Putamen (tissue), 1 donor: ENCODE measurements around the gene GORASP1.

Source experiments
- DNase-seq: peaks from one replicate; pipeline ENCODE4 v3.0.0-alpha.2; 2016; ENCODE audit warnings: low spot score

GORASP1 gene

GRCh38 chr3:39102504-39103323 lies 4.7 kb downstream of the GORASP1 start:
- no peak for DNase-seq

DNA sequence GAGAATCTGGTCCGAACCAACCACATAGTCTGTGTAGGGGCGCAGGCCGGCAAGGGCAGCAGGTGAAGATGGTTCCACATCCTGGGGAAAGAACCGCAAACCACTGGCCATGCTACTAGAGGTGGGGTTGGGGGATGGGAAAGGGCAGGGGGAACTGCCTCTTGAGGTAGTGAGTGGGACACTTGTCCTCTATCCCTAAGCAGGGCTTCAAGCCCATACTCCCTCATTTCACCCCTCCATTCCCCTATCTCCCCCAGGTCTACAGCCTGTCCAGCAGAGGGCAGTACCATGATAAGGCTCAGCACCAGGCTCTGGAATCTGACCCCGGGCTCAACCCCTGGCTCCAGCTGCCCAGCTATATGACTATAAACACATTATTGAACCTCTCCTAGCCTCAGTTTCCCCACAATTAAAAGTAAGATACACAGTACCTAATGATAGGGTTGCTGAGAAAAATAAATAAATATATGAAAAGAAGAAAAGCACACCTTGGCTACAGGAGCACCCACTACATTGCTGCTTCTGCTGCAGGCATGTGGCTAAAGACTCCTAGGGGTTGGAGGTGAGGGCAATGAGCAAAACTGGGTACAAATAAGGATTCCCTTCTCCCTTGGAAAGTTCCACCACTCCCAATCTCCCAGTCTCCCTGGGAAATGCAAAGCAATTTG lies 6.3 kb downstream of the GORASP1 start:
- DNase-seq, result no peak

GRCh38 chr3:39100500-39100886 lies 6.9 kb downstream of the GORASP1 start:
- DNase-seq, result no peak

DNA sequence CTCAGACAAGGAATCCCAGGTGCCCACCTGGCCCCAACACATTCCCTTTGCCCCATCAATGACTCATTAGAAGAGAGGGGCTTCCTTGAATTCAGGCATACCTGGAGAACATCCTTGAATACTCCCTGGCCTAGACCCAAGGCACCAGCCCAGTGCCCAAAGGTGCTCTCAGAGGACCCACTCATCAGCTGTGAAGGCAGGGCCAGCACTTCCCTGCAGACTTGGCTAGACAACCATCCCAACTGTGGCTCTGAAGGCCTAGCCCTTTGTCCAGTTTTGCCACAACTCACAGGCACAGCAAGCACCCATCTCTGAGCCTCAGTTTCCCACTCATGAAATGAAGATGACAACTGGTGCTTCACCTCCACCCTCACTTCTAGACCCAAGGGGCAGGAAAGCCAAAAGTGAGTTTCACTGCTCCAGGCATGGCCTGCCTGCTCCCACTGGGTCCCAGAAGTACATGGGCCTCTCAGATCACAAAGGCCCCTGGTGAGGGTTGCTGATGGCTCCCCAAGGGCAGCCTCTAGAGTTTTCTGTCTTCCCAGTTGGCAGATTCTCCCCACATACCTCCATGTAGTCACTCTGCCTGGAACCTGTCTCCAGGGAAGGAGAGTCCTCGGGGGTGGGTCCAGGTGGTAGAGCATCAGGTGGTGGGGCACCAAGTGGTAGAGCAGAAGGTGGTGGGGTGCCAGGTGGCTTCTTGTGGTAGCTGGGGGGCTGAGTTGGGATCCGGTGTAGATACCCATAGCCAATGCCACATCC lies 7.5 kb downstream of the GORASP1 start:
- no peak for DNase-seq

- no peak for DNase-seq
Observed at GRCh38 chr3:39099242-39099641, 8.2 kb downstream of the GORASP1 start.

DNA sequence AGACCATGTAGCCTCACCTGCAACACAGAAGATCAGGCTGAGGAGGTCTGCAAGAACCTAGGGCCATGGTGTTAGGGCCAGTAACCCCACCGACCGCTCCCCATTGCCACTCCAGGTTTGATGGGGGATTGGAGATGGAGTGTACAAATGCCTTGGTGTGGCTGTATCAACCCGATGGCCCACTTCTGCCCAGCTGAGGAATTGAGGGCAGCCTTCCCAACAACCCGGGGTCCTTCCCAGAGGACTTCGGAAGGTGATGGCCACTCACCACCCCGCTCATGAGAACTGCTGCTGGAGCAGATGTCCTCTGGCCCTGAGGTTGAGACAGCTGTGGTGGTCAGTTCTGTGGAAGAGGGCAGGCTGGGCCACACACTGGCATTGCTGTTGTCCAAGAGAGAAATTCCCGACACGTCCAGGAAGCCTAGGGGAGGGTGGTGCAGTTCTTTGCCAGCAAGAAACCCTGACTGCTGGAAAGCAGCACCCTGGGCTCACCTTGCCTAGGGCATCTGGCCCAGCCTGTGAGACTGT lies 8.9 kb downstream of the GORASP1 start:
- DNase-seq, result no peak

DNA sequence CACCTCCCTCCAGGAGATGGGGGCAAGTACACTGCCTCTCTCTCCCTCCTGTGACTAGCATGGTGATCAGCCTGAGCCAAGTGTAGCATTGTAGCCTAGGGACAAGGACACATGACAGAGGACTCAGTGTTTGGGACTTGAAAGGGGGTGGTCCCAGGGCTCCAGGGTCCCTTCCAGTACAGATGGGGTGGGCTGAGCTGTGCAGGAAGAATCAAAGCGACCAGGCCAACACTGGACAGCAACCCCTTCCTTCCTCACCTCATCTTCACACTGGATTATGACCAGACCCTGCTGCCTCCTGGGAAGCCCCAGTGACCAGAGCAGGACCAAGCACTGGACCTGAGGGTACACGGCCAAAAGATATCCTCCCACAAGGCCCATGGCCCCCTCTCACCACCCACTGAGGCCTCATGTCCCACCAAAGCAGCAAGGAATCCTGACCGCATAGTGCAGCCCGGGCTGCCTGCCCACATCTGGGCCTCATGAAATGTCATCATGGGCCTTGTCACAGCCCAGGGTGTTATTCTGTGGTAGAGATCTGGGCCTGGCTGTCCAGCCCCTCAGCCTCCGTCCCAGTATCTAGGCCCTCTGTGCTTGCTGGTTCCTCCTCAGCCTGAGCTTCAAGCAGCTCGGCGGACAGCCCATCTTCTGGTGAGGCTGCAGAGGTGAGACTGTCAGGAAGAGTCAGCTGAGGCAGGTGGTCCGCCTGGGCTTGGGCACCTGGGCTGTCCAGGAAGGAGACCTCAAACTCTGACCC lies 9.5 kb downstream of the GORASP1 start:
- no peak for DNase-seq

- no peak for DNase-seq
Observed at GRCh38 chr3:39096775-39097174, 10.7 kb downstream of the GORASP1 start.

DNA sequence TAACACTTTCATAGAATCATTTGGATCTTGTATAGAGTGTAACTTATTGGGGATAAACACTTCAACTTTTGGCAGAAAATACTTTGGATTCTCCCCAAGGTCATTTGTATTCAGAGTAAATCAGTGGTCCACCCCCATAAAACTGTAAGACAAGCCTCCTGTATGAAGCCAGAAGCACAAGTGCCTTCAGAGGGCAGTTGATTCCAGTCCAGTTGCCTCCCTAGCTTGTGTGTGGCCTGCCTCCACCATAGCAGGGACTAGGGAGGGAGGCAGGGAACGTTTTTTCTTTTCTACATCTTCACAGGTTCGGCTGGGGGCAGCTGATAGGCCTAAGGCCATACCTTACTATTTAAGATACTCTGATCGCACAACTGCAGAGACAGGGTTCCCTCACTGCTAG lies 11.6 kb downstream of the GORASP1 start:
- DNase-seq, result no peak

GRCh38 chr3:39094851-39095677 lies 12.4 kb downstream of the GORASP1 start:
- no peak for DNase-seq

DNA sequence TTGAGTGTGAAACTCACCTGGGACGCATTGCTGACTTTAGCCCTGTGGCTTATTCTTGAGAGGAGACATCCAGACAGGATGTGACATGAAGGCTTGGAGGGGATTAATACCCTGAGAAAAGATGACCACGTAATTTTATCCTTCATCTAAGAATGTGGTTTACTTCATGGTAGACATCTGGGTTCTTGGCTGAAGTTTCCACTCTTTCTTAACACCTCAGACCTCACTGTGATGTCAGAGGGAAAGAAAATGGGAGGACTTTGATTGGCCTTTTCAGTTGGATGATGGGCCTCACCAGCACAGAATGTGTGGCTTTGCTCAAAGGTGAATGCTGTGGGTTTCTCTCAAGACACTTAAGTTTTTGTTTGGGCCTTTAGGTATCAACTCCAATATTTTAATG lies 16.5 kb downstream of the GORASP1 start:
- DNase-seq, result no peak

DNA sequence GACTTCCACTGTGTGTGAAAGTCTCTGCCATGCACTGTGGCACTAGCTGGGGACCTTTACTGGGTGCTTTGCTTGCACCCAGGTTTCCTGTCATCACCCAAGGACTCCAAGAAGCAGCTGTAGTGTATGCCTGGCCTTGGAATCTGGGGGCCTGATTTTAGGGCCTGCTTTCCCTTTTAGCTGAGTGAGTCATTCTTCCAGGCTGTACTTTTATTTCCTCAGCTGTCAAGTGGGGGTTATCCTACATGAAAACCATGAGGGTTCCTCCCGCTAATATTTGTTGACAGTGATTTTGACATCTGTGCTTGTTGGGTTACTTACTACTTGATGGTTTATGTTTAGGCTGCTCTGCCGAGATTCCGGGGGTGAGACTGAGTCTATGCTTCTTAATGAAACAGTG lies 18.5 kb downstream of the GORASP1 start:
- DNase-seq, result no peak

DNA sequence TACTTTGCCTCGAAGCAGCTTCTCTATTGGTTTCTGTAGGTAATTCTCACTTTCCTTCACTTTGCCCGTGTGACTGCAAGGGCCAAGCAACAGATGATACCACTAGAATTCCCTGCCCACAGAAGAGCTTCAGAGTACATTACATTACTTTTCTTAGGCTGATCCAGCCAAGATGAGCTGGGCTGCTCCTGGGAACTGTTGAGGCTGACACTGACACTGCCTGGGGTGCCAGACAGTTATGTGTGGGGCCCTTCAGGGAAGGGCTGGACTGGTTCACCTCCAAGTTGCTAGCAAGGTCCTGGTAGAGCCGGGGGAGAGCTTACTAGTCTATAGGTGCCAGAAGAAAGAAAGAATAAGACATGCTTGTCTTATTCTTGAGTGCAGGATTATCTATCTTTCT lies 19.0 kb downstream of the GORASP1 start:
- no peak for DNase-seq

GRCh38 chr3:39086144-39086543 lies 21.3 kb downstream of the GORASP1 start:
- no peak for DNase-seq

GRCh38 chr3:39082666-39083313 lies 24.6 kb downstream of the GORASP1 start:
- DNase-seq, result no peak

DNA sequence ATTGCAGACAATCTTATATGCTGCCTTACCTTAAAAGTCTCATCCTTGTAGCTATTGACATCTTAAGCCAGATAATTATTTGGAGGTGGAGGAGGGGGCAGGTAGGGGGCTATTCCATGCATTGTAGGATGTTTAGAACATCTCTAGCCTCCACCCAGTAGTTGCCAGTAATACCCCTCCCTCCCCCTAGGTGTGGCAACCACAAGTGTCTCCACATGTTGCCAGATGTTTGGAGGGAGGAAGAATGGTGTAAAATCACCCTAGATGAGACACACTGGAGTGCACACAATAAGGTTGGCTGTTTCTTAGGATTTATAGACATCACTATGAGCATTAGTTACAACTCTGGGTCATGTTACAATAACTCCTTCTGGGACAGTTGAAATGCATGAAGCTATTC lies 27.4 kb downstream of the GORASP1 start:
- no peak for DNase-seq

- DNase-seq, result no peak
Observed at GRCh38 chr3:39079530-39079929, 27.9 kb downstream of the GORASP1 start.

GRCh38 chr3:39075910-39076309 lies 31.5 kb downstream of the GORASP1 start:
- no peak for DNase-seq

DNA sequence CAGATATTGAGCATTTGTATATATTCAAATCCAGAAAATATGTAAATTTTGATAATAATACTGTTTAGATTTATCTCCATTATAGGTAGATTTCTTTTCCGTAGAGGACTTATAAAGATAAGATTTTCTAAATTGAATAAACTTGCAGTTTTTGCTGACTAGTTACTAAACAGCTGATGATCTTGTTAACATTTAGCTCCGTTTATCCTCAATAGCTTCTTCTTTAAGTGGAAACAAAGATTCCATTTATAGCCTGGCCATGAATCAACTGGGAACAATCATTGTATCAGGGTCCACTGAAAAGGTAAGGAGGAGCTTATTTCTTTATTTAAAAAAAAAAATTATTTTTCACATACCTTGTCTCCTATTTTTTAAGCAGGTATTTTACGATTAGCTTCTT lies 38.9 kb downstream of the GORASP1 start:
- DNase-seq, result no peak

GRCh38 chr3:39067286-39067685 lies 40.1 kb downstream of the GORASP1 start:
- DNase-seq, result no peak

DNA sequence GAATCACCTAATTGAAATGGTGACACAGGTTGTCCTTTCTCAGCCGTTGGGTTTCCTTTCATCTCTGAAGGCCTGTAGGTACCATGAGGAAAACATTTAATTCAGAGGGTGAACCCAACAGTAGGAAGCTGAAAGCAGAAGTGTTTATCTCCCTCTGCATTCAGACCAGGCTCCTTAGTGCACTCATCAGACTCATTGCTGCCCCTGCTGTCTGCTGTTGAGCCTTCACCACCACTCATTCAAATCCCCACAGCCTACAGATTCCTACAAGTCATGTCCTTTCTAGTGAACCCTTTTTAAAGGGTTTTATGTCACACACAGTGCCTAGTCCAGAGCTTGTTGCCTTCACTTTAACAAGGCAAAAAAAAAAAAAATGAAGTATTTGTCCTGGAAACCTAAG lies 42.2 kb downstream of the GORASP1 start:
- no peak for DNase-seq
